DND-41 (cell line): ENCODE results near the gene PROB1.

Experiments used
- ATAC-seq: fragments of 200-7000 bp; cut with Tn5 transposase; 3 replicates; pipeline ENCODE4 v1.9.1; 2021; ENCODE audit warnings: low read depth; ENCODE audit not compliant: insufficient read depth
- DNase-seq: peaks from one replicate; pipeline ENCODE4 v3.0.0-alpha.2; 2020
- H2AFZ ChIP-seq: 2 replicates; pipeline ENCODE4 v1.6.0; 2012; ENCODE audit warnings: low read depth, low read length
- H3K27ac ChIP-seq: 2 replicates; pipeline ENCODE4 v1.5.1; 2012; ENCODE audit warnings: low read length, inconsistent platforms
- H3K27me3 ChIP-seq: fragments of 200-600 bp; sonication (generic); 2 replicates; pipeline ENCODE4 v1.6.0; 2012; ENCODE audit warnings: low read length, mild to moderate bottlenecking, inconsistent platforms; ENCODE audit not compliant: insufficient read depth, poor library complexity
- H3K36me3 ChIP-seq: 2 replicates; pipeline ENCODE4 v1.5.1; 2012; ENCODE audit warnings: low read length, inconsistent platforms; ENCODE audit not compliant: insufficient read depth
- H3K4me1 ChIP-seq: 2 replicates; pipeline ENCODE4 v1.5.1; 2012; ENCODE audit warnings: mild to moderate bottlenecking, low read length; ENCODE audit not compliant: insufficient read depth
- H3K4me2 ChIP-seq: 2 replicates; pipeline ENCODE4 v1.6.0; 2012; ENCODE audit warnings: mild to moderate bottlenecking, moderate library complexity, low read length, inconsistent platforms; ENCODE audit not compliant: insufficient read depth
- H3K4me3 ChIP-seq, 2 experiments: fragments of 200-600 bp in 1 of 2; shearing (Covaris generic) in 1 of 2; 2 replicates each; pipeline ENCODE4 v1.5.1; 2012 to 2016; ENCODE audit warnings: inconsistent platforms in 2 of 2, low read length in 2 of 2, mild to moderate bottlenecking in 2 of 2, low read depth in 1 of 2, moderate library complexity in 1 of 2
- H3K79me2 ChIP-seq: 2 replicates; pipeline ENCODE4 v1.6.0; 2012; ENCODE audit warnings: low read length, inconsistent platforms; ENCODE audit not compliant: insufficient read depth
- H3K9ac ChIP-seq: 2 replicates; pipeline ENCODE4 v1.6.0; 2012; ENCODE audit warnings: low read depth, mild to moderate bottlenecking, inconsistent platforms, low read length, moderate library complexity
- H3K9me3 ChIP-seq: 2 replicates; pipeline ENCODE4 v1.5.1; 2012; ENCODE audit warnings: low read length, moderate library complexity, mild to moderate bottlenecking, inconsistent platforms; ENCODE audit not compliant: insufficient read depth, severe bottlenecking
- H4K20me1 ChIP-seq: 2 replicates; pipeline ENCODE4 v1.6.0; 2012; ENCODE audit warnings: low read length; ENCODE audit not compliant: insufficient read depth
- CTCF ChIP-seq: IDR thresholded peaks from 2 replicates; pipeline ENCODE4 v1.5.1; 2012; ENCODE audit warnings: borderline replicate concordance, low read length, moderate library complexity, mild to moderate bottlenecking; ENCODE audit not compliant: poor library complexity, severe bottlenecking; ENCODE audit errors: extremely low read depth
- EZH2 ChIP-seq: IDR thresholded peaks from 3 replicates; pipeline ENCODE4 v1.6.1; 2012; ENCODE audit warnings: borderline replicate concordance, low read depth, mild to moderate bottlenecking, moderate library complexity, low read length, inconsistent platforms; ENCODE audit not compliant: severe bottlenecking

PROB1 gene

GRCh38 chr5:139401546-139401945, 6.6 kb upstream of the PROB1 start:
- ATAC-seq (no peak), DNase-seq (no peak)
- H2AFZ ChIP-seq: no peak overlapping the region
- H3K79me2 ChIP-seq: 0 out of 2 replicates have a peak, but pooled peaks cover 4% of the 10 kb centered on the region
- peaks cover 6% of the 10 kb centered on the region; the same call in 1 of the 2 replicates for H3K36me3 ChIP-seq
- H3K27me3 ChIP-seq: no peaks in the 10 kb centered on the region
- H4K20me1 ChIP-seq: peaks cover 6% of the 10 kb centered on the region; the same call in 1 of the 2 replicates
- peaks cover 29% of the 10 kb centered on the region for H3K4me1 ChIP-seq
- TF ChIP-seq CTCF (no peak), EZH2 (no peak)
- H3K4me3 ChIP-seq: no peak overlapping the region
- H3K9ac ChIP-seq: no peak overlapping the region
- no peaks in the 10 kb centered on the region for H3K9me3 ChIP-seq
- no peak overlapping the region for H3K4me2 ChIP-seq
- H3K27ac ChIP-seq: no peak overlapping the region

DNA sequence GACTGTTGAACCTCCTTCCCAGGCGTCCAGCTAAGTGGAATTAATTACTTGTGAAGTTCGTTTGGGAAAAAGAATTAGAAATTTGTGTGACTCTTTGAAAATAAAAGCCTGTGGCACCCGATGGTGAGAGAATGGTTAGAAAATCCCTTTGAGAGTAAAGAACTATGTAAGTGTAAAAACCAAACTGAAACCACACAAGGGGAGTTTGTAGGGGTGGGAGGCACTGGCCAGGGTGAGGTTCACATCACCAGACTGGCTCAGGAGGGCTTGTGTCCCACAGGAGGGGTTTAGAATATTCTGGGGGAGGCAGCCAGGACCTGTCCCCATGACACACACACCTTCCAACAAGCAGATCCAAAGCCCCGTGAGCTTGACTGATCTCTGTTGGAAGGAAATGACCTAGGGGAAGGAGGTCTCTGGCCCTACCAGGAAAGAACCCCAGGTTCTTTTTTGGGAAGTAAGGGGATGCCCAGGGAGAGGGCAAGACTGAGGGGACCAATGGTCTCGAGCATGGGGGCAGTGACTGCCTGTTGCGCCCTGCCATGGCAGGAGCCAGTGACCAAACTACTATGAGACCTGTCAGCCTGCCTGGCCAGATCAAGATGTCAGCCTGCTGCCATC, 4.7 kb upstream of the PROB1 start:
- DNase-seq (no peak), ATAC-seq (no peak)
- Histone ChIP-seq H4K20me1 (peaks cover 24% of the 10 kb centered on the region; the same call in 1 of the 2 replicates), H3K4me2 (no peak overlapping the region), H3K9me3 (no peaks in the 10 kb centered on the region), H3K27me3 (no peaks in the 10 kb centered on the region), H3K4me3 (no peak overlapping the region), H3K9ac (no peak overlapping the region), H3K27ac (peak overlapping the region; percentile 34; the same call in 1 of the 2 replicates), H3K36me3 (peaks cover 25% of the 10 kb centered on the region), H2AFZ (no peak overlapping the region), H3K4me1 (peaks cover 26% of the 10 kb centered on the region), H3K79me2 (peaks cover 21% of the 10 kb centered on the region)
- no peak for TF ChIP-seq CTCF
- TF ChIP-seq EZH2: no peak

DNA sequence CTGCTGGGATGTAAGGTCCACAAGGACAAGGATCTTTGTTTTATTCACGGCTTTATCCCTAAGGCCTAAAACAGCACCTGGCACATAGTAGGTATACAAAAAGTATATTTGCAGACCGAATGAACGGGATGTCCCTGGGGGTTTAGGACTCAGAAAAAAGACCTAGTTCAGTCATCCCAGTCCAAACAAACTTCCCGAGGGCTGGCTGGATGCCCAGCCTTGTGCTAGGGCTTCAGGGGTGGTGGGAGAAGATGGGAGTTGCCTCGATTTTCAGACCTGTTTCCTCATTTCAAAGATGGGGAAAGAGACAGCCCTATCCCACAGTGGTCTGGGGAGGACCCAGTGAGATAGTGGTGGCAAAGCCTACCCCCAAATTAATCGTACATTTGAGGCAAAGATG, 3.0 kb upstream of the PROB1 start:
- Histone ChIP-seq H4K20me1 (peaks cover 37% of the 10 kb centered on the region), H3K4me1 (peaks cover 30% of the 10 kb centered on the region), H2AFZ (no peak overlapping the region), H3K9me3 (no peaks in the 10 kb centered on the region), H3K27me3 (no peaks in the 10 kb centered on the region), H3K36me3 (peaks cover 39% of the 10 kb centered on the region), H3K79me2 (peaks cover 37% of the 10 kb centered on the region), H3K4me2 (no peak overlapping the region), H3K27ac (no peak overlapping the region), H3K4me3 (no peak overlapping the region), H3K9ac (no peak overlapping the region)
- no peak for DNase-seq
- TF ChIP-seq CTCF (no peak), EZH2 (no peak)
- no peak for ATAC-seq
